HepG2 (cell line): ENCODE data around the gene KCTD1. TPM values are rescaled to one million over a fixed set of nuclear protein-coding genes. Genes with fewer than 3 reads are reported as not detected.
A peak's percentile ranks its signal among the peaks of the same experiment; 100 is the strongest.

Experiments
- ATAC-seq: fragments of 200-7000 bp; cut with Tn5 transposase; 3 replicates; pipeline ENCODE4 v1.9.1; 2020; ENCODE audit warnings: mild to moderate bottlenecking, moderate library complexity
- BruUV-seq: library from RNA; stranded (reverse); fragments of 400-500 nt; replicated peaks from 2 replicates; lab custom pipeline; 2021; lab: Mats Ljungman, UMichigan
- CTCF ChIA-PET: fragments of 300-600 bp; formaldehyde crosslinking; extraction: SDS; loops from one replicate; lab custom pipeline; 2021; ENCODE audit warnings: low total read pairs, inconsistent platforms, low intra/inter-chr PET ratio; lab: Yijun Ruan, JAX
- POLR2A ChIA-PET: fragments of 350-600 bp; sonication (Branson Sonifier 250); formaldehyde crosslinking; loops from one replicate; lab custom pipeline; 2020; ENCODE audit warnings: antibody characterized with exemption, inconsistent platforms; lab: Yijun Ruan, JAX
- DNase-seq: peaks from one replicate; pipeline ENCODE4 v3.0.0-alpha.2; 2015; ENCODE audit warnings: low spot score
- FAIRE-seq: peaks from 3 replicates; lab custom pipeline; 2011; peaks lifted over from hg19 to GRCh38; lab: Jason Lieb, UNC
- H2AFZ ChIP-seq: one replicate; pipeline ENCODE4 v1.6.1; 2011; ENCODE audit warnings: low read length, inconsistent platforms
- H3K27ac ChIP-seq: fragments of 300-600 bp; 3 replicates; pipeline ENCODE4 v1.8.0; 2011; ENCODE audit warnings: mixed run types, mild to moderate bottlenecking, mixed read lengths, low read length, inconsistent platforms; ENCODE audit not compliant: insufficient read depth; ENCODE audit errors: extremely low read length
- H3K27me3 ChIP-seq, 2 experiments: fragments of 200-600 bp in 1 of 2; 2 replicates in 1 of 2; 3 replicates in 1 of 2; pipeline versions ENCODE4 v1.6.0 to v1.8.0; 2011; ENCODE audit warnings: low read length in 2 of 2, mild to moderate bottlenecking in 2 of 2, moderate library complexity in 2 of 2, inconsistent platforms in 1 of 2; ENCODE audit not compliant: insufficient read depth in 2 of 2, control insufficient read depth in 1 of 2
- H3K36me3 ChIP-seq, 2 experiments: fragments of 200-600 bp in 1 of 2; replicated peaks in 1 of 2; 2 replicates in 1 of 2; 3 replicates in 1 of 2; pipeline versions ENCODE4 v1.5.1 to v1.8.0; 2011; ENCODE audit warnings: low read length in 2 of 2, inconsistent platforms in 1 of 2; ENCODE audit not compliant: insufficient read depth in 2 of 2, control insufficient read depth in 1 of 2
- H3K4me1 ChIP-seq: 2 replicates; pipeline ENCODE4 v1.5.1; 2012; ENCODE audit warnings: low read length, inconsistent platforms; ENCODE audit not compliant: insufficient read depth
- H3K4me2 ChIP-seq: 2 replicates; pipeline ENCODE4 v1.6.0; 2011; ENCODE audit warnings: low read depth, low read length, inconsistent platforms
- H3K4me3 ChIP-seq, 3 experiments: fragments of 200-600 bp in 1 of 3; sonication (generic), shearing (Covaris generic) in 1 of 3; replicated peaks in 1 of 3; 2 replicates each; pipeline ENCODE4 v1.5.1; 2011 to 2016; ENCODE audit warnings: low read length in 3 of 3, inconsistent platforms in 2 of 3, low read depth in 2 of 3, mild to moderate bottlenecking in 2 of 3, control low read depth in 1 of 3, mixed read lengths in 1 of 3; ENCODE audit not compliant: insufficient read depth in 1 of 3
- H3K79me2 ChIP-seq: one replicate; pipeline ENCODE4 v1.6.1; 2011; ENCODE audit warnings: low read length, inconsistent platforms; ENCODE audit not compliant: insufficient read depth
- H3K9ac ChIP-seq: 2 replicates; pipeline ENCODE4 v1.6.0; 2011; ENCODE audit warnings: mild to moderate bottlenecking, low read depth, low read length, inconsistent platforms; ENCODE audit not compliant: insufficient read depth
- H3K9me3 ChIP-seq: 2 replicates; pipeline ENCODE4 v1.5.1; 2012; ENCODE audit warnings: mild to moderate bottlenecking, low read length
- H4K20me1 ChIP-seq: 2 replicates; pipeline ENCODE4 v1.6.0; 2011; ENCODE audit warnings: inconsistent platforms, mild to moderate bottlenecking, low read length, moderate library complexity; ENCODE audit not compliant: insufficient read depth
- NR2F1 ChIP-seq, 2 experiments: fragments of 450-650 bp in 1 of 2; formaldehyde crosslinking in 1 of 2; IDR thresholded peaks; 2 replicates each; pipeline versions ENCODE4 v1.5.0 to v1.6.1; 2016 to 2020; ENCODE audit warnings: mild to moderate bottlenecking in 1 of 2, missing compliant biosample characterization in 1 of 2, missing genetic modification reagents in 1 of 2, moderate library complexity in 1 of 2
- ZNF225 ChIP-seq: sonication (generic); formaldehyde crosslinking; IDR thresholded peaks from 2 replicates; pipeline ENCODE4 v1.4.0; 2020; ENCODE audit warnings: mild to moderate bottlenecking, missing genetic modification reagents
- ZNF615 ChIP-seq: sonication (generic); formaldehyde crosslinking; IDR thresholded peaks from 2 replicates; pipeline ENCODE4 v1.5.0; 2020; ENCODE audit warnings: mild to moderate bottlenecking, missing genetic modification reagents, borderline replicate concordance
- WGBS: methylation state at CpG from one replicate; pipeline ENCODE4 v1.1.6; 2017; ENCODE audit warnings: low lambda C conversion rate; 5-methylcytosine and 5-hydroxymethylcytosine counted together
- in situ Hi-C: cut with HindIII; loops from 2 replicates; pipeline ENCODE4 v1.10.0; 2017; ENCODE audit warnings: low pct_unique_long_range_greater_than_20kb; ENCODE audit not compliant: extremely low pct_ligation_motif_present
- intact Hi-C: fragments of 100-400 bp; cut with micrococcal nuclease; formaldehyde crosslinking; loops from one replicate; pipeline ENCODE4 v1.10.0; 2022; ENCODE audit not compliant: unreplicated experiment
- polyA plus RNA-seq, 8 experiments: library from polyadenylated mRNA; depleted of rRNA in 3 of 8; stranded (reverse) in 7 of 8; unstranded in 1 of 8; fragments of >200 nt; fragmentation: Illumina TruSeq in 4 of 8; extraction: Trizol in 4 of 8; gene quantifications; 2 replicates each; pipeline versions ENCODE4 v1.2.1 to v1.2.3, GENCODE V29; 2011 to 2016; ENCODE audit warnings: low read depth in 4 of 8, missing spikeins in 1 of 8, mixed read lengths in 1 of 8; ENCODE audit not compliant: insufficient read depth in 1 of 8
- total RNA-seq, 5 experiments: library from RNA; depleted of rRNA; stranded (reverse); fragments of >200 nt; fragmentation: Illumina TruSeq; extraction: Trizol; gene quantifications; 2 replicates each; pipeline ENCODE4 v1.2.3, GENCODE V29; 2016; ENCODE audit warnings: low read depth in 1 of 5
- TF ChIP-seq, protein P1 (sequence below): sonication (generic); formaldehyde crosslinking; IDR thresholded peaks from one replicate; pipeline ENCODE4 v1.5.1; 2020; ENCODE audit warnings: mild to moderate bottlenecking, missing genetic modification reagents; ENCODE audit errors: not compliant biosample characterization
- TF ChIP-seq, protein P2 (sequence below): sonication (generic); formaldehyde crosslinking; conservative IDR thresholded peaks from 2 replicates; pipeline ENCODE4 v1.8.1; 2023; ENCODE audit warnings: missing genetic modification reagents
- TF ChIP-seq, protein P3 (sequence below): sonication (generic); formaldehyde crosslinking; IDR thresholded peaks from 2 replicates; pipeline ENCODE4 v1.4.0; 2020; ENCODE audit warnings: missing genetic modification reagents
- TF ChIP-seq, protein P4 (sequence below): sonication (generic); formaldehyde crosslinking; IDR thresholded peaks from 2 replicates; pipeline ENCODE4 v1.5.0; 2020; ENCODE audit warnings: missing genetic modification reagents

Gene KCTD1
- total and polyA plus RNA-seq, 2 of the 13 experiments (the other 11 are each of a cell fraction or from before 2014, with no cell fraction given) = 2.7 to 6.8 TPM

DNA sequence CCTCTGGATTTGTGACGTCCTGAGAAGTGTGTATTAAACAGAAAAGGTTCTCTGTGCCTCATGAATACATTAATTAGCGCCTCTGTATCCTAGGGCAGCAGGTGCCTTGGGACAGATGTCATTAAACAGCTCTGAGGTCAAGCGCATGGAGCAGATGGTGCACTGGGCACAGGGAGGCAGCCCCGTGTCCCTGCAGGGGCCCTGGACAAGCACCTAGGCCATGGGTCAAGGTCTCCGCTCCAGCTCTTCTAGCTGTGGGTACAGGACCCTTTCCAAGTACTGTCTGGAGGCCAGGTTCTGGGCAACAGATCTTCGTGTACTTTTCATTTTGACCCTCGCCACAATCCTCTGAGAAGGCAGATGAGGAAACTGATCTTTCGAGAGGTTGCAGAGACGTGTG lies 126.4 kb downstream of the KCTD1 start:
- no peak overlapping the region for H3K4me3 ChIP-seq
- peak; percentile 34; the same call in 2 of the 3 replicates for ATAC-seq
- no peaks in the 10 kb centered on the region for H3K79me2 ChIP-seq
- no peak overlapping the region for H3K9ac ChIP-seq
- no peaks in the 10 kb centered on the region for H3K9me3 ChIP-seq
- no peak for FAIRE-seq
- H3K27ac ChIP-seq = no peak overlapping the region
- 29% methylated on average over 3 of the region's 9 CpGs for WGBS
- POLR2A ChIA-PET = no interaction called here
- no peaks in the 10 kb centered on the region for H3K36me3 ChIP-seq
- intact Hi-C loops = no loop called here
- no peak for DNase-seq
- no peak overlapping the region for H2AFZ ChIP-seq
- peaks cover 14% of the 10 kb centered on the region; the same call in 1 of the 2 replicates for H3K4me1 ChIP-seq
- H3K27me3 ChIP-seq = peaks cover 0 to 59% of the 10 kb centered on the region in 2 experiments; a peak in 4 of 5 replicates
- no peak overlapping the region for H3K4me2 ChIP-seq
- CTCF ChIA-PET = no interaction called here
- in situ Hi-C loops = no loop called here
- no peaks in the 10 kb centered on the region; the same call in 1 of the 2 replicates for H4K20me1 ChIP-seq
- no TSS peak for BruUV-seq
- TF ChIP-seq, protein P1, sequence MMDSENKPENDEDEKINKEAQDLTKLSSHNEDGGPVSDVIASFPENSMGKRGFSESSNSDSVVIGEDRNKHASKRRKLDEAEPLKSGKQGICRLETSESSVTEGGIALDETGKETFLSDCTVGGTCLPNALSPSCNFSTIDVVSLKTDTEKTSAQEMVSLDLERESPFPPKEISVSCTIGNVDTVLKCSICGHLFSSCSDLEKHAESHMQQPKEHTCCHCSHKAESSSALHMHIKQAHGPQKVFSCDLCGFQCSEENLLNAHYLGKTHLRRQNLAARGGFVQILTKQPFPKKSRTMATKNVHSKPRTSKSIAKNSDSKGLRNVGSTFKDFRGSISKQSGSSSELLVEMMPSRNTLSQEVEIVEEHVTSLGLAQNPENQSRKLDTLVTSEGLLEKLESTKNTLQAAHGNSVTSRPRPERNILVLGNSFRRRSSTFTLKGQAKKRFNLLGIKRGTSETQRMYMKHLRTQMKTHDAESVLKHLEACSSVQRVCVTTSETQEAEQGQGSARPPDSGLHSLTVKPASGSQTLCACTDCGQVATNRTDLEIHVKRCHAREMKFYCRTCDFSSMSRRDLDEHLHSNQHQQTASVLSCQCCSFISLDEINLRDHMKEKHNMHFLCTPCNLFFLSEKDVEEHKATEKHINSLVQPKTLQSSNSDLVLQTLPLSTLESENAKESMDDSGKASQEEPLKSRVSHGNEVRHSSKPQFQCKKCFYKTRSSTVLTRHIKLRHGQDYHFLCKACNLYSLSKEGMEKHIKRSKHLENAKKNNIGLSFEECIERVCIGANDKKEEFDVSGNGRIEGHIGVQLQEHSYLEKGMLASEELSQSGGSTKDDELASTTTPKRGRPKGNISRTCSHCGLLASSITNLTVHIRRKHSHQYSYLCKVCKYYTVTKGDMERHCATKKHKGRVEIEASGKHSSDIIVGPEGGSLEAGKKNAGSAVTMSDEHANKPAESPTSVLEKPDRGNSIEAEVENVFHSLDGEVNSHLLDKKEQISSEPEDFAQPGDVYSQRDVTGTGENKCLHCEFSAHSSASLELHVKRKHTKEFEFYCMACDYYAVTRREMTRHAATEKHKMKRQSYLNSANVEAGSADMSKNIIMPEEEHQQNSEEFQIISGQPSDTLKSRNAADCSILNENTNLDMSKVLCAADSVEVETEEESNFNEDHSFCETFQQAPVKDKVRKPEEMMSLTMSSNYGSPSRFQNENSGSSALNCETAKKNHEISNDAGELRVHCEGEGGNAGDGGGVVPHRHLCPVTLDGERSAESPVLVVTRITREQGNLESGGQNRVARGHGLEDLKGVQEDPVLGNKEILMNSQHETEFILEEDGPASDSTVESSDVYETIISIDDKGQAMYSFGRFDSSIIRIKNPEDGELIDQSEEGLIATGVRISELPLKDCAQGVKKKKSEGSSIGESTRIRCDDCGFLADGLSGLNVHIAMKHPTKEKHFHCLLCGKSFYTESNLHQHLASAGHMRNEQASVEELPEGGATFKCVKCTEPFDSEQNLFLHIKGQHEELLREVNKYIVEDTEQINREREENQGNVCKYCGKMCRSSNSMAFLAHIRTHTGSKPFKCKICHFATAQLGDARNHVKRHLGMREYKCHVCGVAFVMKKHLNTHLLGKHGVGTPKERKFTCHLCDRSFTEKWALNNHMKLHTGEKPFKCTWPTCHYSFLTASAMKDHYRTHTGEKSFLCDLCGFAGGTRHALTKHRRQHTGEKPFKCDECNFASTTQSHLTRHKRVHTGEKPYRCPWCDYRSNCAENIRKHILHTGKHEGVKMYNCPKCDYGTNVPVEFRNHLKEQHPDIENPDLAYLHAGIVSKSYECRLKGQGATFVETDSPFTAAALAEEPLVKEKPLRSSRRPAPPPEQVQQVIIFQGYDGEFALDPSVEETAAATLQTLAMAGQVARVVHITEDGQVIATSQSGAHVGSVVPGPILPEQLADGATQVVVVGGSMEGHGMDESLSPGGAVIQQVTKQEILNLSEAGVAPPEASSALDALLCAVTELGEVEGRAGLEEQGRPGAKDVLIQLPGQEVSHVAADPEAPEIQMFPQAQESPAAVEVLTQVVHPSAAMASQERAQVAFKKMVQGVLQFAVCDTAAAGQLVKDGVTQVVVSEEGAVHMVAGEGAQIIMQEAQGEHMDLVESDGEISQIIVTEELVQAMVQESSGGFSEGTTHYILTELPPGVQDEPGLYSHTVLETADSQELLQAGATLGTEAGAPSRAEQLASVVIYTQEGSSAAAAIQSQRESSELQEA (CRISPR knock-in tag) = no peak
- TF ChIP-seq ZNF615 (CRISPR knock-in tag) (no peak), ZNF225 (no peak), NR2F1 (CRISPR knock-in tag; IDR thresholded peaks at IDR 0.05) (no peak)
- TF ChIP-seq, protein P2, sequence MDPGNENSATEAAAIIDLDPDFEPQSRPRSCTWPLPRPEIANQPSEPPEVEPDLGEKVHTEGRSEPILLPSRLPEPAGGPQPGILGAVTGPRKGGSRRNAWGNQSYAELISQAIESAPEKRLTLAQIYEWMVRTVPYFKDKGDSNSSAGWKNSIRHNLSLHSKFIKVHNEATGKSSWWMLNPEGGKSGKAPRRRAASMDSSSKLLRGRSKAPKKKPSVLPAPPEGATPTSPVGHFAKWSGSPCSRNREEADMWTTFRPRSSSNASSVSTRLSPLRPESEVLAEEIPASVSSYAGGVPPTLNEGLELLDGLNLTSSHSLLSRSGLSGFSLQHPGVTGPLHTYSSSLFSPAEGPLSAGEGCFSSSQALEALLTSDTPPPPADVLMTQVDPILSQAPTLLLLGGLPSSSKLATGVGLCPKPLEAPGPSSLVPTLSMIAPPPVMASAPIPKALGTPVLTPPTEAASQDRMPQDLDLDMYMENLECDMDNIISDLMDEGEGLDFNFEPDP = no peak
- TF ChIP-seq, protein P3, sequence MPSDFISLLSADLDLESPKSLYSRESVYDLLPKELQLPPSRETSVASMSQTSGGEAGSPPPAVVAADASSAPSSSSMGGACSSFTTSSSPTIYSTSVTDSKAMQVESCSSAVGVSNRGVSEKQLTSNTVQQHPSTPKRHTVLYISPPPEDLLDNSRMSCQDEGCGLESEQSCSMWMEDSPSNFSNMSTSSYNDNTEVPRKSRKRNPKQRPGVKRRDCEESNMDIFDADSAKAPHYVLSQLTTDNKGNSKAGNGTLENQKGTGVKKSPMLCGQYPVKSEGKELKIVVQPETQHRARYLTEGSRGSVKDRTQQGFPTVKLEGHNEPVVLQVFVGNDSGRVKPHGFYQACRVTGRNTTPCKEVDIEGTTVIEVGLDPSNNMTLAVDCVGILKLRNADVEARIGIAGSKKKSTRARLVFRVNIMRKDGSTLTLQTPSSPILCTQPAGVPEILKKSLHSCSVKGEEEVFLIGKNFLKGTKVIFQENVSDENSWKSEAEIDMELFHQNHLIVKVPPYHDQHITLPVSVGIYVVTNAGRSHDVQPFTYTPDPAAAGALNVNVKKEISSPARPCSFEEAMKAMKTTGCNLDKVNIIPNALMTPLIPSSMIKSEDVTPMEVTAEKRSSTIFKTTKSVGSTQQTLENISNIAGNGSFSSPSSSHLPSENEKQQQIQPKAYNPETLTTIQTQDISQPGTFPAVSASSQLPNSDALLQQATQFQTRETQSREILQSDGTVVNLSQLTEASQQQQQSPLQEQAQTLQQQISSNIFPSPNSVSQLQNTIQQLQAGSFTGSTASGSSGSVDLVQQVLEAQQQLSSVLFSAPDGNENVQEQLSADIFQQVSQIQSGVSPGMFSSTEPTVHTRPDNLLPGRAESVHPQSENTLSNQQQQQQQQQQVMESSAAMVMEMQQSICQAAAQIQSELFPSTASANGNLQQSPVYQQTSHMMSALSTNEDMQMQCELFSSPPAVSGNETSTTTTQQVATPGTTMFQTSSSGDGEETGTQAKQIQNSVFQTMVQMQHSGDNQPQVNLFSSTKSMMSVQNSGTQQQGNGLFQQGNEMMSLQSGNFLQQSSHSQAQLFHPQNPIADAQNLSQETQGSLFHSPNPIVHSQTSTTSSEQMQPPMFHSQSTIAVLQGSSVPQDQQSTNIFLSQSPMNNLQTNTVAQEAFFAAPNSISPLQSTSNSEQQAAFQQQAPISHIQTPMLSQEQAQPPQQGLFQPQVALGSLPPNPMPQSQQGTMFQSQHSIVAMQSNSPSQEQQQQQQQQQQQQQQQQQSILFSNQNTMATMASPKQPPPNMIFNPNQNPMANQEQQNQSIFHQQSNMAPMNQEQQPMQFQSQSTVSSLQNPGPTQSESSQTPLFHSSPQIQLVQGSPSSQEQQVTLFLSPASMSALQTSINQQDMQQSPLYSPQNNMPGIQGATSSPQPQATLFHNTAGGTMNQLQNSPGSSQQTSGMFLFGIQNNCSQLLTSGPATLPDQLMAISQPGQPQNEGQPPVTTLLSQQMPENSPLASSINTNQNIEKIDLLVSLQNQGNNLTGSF (CRISPR knock-in tag) = no peak
- TF ChIP-seq, protein P4, sequence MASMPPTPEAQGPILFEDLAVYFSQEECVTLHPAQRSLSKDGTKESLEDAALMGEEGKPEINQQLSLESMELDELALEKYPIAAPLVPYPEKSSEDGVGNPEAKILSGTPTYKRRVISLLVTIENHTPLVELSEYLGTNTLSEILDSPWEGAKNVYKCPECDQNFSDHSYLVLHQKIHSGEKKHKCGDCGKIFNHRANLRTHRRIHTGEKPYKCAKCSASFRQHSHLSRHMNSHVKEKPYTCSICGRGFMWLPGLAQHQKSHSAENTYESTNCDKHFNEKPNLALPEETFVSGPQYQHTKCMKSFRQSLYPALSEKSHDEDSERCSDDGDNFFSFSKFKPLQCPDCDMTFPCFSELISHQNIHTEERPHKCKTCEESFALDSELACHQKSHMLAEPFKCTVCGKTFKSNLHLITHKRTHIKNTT = no peak
